Loucy (cell line): ENCODE measurements around the gene GRM3.

ENCODE experiments used
- H2AFZ ChIP-seq: fragments of 200-600 bp; sonication (generic); 2 replicates; pipeline ENCODE4 v1.6.0; 2016; ENCODE audit warnings: antibody characterized with exemption, mild to moderate bottlenecking, low read length, moderate library complexity
- H3F3A ChIP-seq: fragments of 200-600 bp; 2 replicates; pipeline ENCODE4 v1.6.0; 2016; ENCODE audit warnings: antibody characterized with exemption, low read depth, mild to moderate bottlenecking
- H3K27me3 ChIP-seq: fragments of 200-600 bp; sonication (generic); 2 replicates; pipeline ENCODE4 v1.6.1; 2014; ENCODE audit warnings: low read length, mild to moderate bottlenecking; ENCODE audit not compliant: insufficient read depth, poor library complexity, severe bottlenecking
- H3K36me3 ChIP-seq: fragments of 200-600 bp; sonication (generic); 2 replicates; pipeline ENCODE4 v1.6.1; 2016; ENCODE audit warnings: low read length; ENCODE audit not compliant: insufficient read depth
- H3K4me1 ChIP-seq: fragments of 200-600 bp; sonication (generic); 2 replicates; pipeline ENCODE4 v1.5.1; 2014; ENCODE audit warnings: low read length, mild to moderate bottlenecking; ENCODE audit not compliant: insufficient read depth, poor library complexity, severe bottlenecking
- H3K4me2 ChIP-seq: fragments of 200-600 bp; sonication (generic); 2 replicates; pipeline ENCODE4 v1.6.0; 2014; ENCODE audit warnings: antibody characterized with exemption, low read length, low read depth, mild to moderate bottlenecking; ENCODE audit not compliant: poor library complexity, severe bottlenecking
- H3K4me3 ChIP-seq: fragments of 200-600 bp; sonication (generic); 2 replicates; pipeline ENCODE4 v1.5.1; 2014; ENCODE audit warnings: low read length, mild to moderate bottlenecking, mixed read lengths; ENCODE audit not compliant: poor library complexity, severe bottlenecking
- H3K79me2 ChIP-seq: fragments of 200-600 bp; sonication (generic); 2 replicates; pipeline ENCODE4 v1.6.1; 2014; ENCODE audit warnings: low read length; ENCODE audit not compliant: insufficient read depth
- H3K9ac ChIP-seq: fragments of 200-600 bp; sonication (generic); 2 replicates; pipeline ENCODE4 v1.6.0; 2014; ENCODE audit warnings: mild to moderate bottlenecking, low read depth, low read length, moderate library complexity; ENCODE audit not compliant: poor library complexity, severe bottlenecking
- H3K9me2 ChIP-seq: fragments of 200-600 bp; sonication (generic); replicated peaks from 2 replicates; pipeline ENCODE4 v1.6.1; 2016; ENCODE audit warnings: low read depth, low read length, mixed read lengths
- H3K9me3 ChIP-seq: fragments of 200-600 bp; sonication (generic); 2 replicates; pipeline ENCODE4 v1.6.1; 2014; ENCODE audit warnings: mild to moderate bottlenecking, antibody characterized with exemption, low read length, low read depth; ENCODE audit not compliant: insufficient read depth
- H4K20me1 ChIP-seq: fragments of 200-600 bp; sonication (generic); 2 replicates; pipeline ENCODE4 v1.6.0; 2014; ENCODE audit warnings: antibody characterized with exemption, low read length, mild to moderate bottlenecking; ENCODE audit not compliant: insufficient read depth, poor library complexity, severe bottlenecking
- EZH2phosphoT487 ChIP-seq: fragments of 200-600 bp; IDR thresholded peaks from 2 replicates; pipeline ENCODE4 v1.6.1; 2018; ENCODE audit warnings: antibody characterized with exemption, mild to moderate bottlenecking, moderate library complexity, borderline replicate concordance
- TF ChIP-seq, protein P1 (sequence below): fragments of 200-600 bp; sonication (generic); conservative IDR thresholded peaks from 2 replicates; pipeline ENCODE4 v1.5.1; 2014; ENCODE audit warnings: mild to moderate bottlenecking, antibody characterized with exemption, low read length

The GRM3 gene

GRCh38 chr7:86660950-86661462 is 17.3 kb downstream of the GRM3 start:
- H3K36me3 ChIP-seq = no peaks in the 10 kb centered on the region
- no peak overlapping the region for H3K4me2 ChIP-seq
- H3F3A ChIP-seq = no peaks in the 10 kb centered on the region
- H3K27me3 ChIP-seq = no peaks in the 10 kb centered on the region
- no peaks in the 10 kb centered on the region for H3K79me2 ChIP-seq
- TF ChIP-seq, protein P1, sequence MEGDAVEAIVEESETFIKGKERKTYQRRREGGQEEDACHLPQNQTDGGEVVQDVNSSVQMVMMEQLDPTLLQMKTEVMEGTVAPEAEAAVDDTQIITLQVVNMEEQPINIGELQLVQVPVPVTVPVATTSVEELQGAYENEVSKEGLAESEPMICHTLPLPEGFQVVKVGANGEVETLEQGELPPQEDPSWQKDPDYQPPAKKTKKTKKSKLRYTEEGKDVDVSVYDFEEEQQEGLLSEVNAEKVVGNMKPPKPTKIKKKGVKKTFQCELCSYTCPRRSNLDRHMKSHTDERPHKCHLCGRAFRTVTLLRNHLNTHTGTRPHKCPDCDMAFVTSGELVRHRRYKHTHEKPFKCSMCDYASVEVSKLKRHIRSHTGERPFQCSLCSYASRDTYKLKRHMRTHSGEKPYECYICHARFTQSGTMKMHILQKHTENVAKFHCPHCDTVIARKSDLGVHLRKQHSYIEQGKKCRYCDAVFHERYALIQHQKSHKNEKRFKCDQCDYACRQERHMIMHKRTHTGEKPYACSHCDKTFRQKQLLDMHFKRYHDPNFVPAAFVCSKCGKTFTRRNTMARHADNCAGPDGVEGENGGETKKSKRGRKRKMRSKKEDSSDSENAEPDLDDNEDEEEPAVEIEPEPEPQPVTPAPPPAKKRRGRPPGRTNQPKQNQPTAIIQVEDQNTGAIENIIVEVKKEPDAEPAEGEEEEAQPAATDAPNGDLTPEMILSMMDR = no peak
- no peak for TF ChIP-seq EZH2phosphoT487
- no peak overlapping the region for H3K4me3 ChIP-seq
- H3K9ac ChIP-seq = no peak overlapping the region
- no peaks in the 10 kb centered on the region for H4K20me1 ChIP-seq
- H2AFZ ChIP-seq = no peak overlapping the region
- H3K4me1 ChIP-seq = no peaks in the 10 kb centered on the region
- H3K9me2 ChIP-seq = no peaks in the 10 kb centered on the region
- no peaks in the 10 kb centered on the region for H3K9me3 ChIP-seq

DNA sequence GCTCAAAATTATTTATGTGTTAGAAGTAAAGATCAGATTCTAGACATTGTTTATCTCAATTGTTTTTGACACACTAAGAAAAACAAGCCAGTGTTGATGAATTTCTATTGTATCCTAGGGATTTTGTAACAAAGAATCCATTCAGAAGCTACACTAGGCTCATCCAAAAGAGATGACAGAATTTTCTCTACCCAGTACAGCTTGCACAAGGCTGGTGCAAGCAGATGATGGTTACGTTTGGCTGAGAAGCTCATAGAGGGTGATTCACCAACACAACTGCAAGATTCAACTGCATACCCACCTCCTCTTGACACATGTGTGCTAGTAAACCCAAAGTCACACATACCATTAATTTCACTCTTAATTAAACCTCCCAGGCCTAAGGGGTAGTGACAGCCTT is 20.8 kb downstream of the GRM3 start:
- Histone ChIP-seq H3K36me3 (no peaks in the 10 kb centered on the region), H3K79me2 (no peaks in the 10 kb centered on the region), H2AFZ (no peak overlapping the region), H3K4me3 (no peak overlapping the region), H3K9me3 (no peaks in the 10 kb centered on the region), H3K27me3 (no peaks in the 10 kb centered on the region), H3K4me2 (no peak overlapping the region), H3K9ac (no peak overlapping the region), H3K4me1 (no peaks in the 10 kb centered on the region), H3K9me2 (no peaks in the 10 kb centered on the region), H3F3A (no peaks in the 10 kb centered on the region), H4K20me1 (no peaks in the 10 kb centered on the region)
- TF ChIP-seq, protein P1 = no peak
- TF ChIP-seq EZH2phosphoT487 = no peak

GRCh38 chr7:86664991-86665390 is 21.3 kb downstream of the GRM3 start:
- Histone ChIP-seq H2AFZ (no peak overlapping the region), H3K9me3 (no peaks in the 10 kb centered on the region), H3K9me2 (no peaks in the 10 kb centered on the region), H3K4me3 (no peak overlapping the region), H3K4me2 (no peak overlapping the region), H3K27me3 (no peaks in the 10 kb centered on the region), H3K79me2 (no peaks in the 10 kb centered on the region), H3K4me1 (no peaks in the 10 kb centered on the region), H3F3A (no peaks in the 10 kb centered on the region), H3K36me3 (no peaks in the 10 kb centered on the region), H3K9ac (no peak overlapping the region), H4K20me1 (no peaks in the 10 kb centered on the region)
- TF ChIP-seq, protein P1 = no peak
- no peak for TF ChIP-seq EZH2phosphoT487
